ENCODE results near the gene EPG5.

EPG5 gene

DNA sequence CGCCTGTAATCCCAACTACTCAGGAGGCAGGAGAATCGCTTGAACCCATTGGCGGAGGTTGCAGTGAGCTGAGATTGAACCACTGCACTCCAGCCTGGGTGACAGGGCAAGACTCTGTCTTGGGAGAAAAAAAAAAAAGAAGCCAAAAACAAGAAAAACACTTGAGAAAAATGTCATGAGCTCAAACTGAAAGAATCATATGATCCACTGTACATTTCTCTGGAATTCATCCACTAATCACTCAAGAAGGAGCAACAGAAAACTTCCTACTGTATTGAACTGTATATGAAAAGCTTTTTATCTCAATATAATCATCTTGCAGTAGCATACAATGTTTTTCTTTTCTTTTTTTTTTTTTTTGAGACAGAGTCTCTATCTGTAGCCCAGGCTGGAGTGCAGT lies 40.4 kb downstream of the EPG5 start:
- in situ Hi-C loops (cut with MboI; ENCODE audit: low sequenced_read_pairs), result no loop called here

GRCh38 chr18:45926085-45926484 lies 41.0 kb downstream of the EPG5 start:
- in situ Hi-C loops (cut with MboI; ENCODE audit: low sequenced_read_pairs), result no loop called here

DNA sequence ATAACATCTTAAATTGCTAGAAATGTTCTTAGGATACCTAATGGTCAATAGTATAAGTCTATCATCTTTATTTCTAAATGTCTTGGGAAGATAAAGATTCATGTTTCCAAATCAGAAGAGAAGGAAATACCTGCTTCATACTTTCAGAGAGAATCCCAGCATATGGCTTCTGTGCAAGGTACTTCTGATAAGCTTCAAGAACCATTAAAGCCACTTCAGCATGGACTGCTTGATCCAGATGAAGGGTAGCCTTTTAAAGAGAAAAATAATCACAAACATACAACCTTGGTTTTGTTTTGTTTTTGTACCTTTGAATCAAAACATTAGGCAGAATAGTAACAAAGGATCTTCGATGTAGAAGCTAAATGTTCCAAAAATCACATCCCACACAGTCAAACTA lies 44.0 kb downstream of the EPG5 start:
- in situ Hi-C loops (cut with MboI; ENCODE audit: low sequenced_read_pairs), result no loop called here

GRCh38 chr18:45920367-45920766 lies 46.8 kb downstream of the EPG5 start:
- in situ Hi-C loops (cut with MboI; ENCODE audit: low sequenced_read_pairs), result no loop called here

DNA sequence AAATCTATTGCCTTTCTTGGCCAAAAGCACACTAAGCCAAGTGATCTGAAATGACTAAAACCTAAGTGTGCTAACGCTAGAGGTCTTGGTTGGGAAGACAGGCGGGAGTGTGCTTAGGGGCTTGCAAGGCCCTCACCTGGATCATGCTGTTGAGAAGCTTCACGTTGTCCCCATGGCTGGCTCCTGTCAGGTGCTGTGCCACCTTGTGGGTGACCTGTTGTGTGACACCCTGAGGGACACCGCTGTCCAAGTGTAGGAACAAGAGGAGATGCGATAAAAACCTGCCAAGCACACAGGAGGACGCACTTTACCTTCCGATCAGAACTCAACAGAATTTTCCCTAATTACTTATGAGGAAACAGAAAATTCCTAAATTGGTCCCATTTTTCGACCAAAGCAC lies 50.8 kb downstream of the EPG5 start:
- in situ Hi-C loops (cut with MboI; ENCODE audit: low sequenced_read_pairs), result no loop called here

DNA sequence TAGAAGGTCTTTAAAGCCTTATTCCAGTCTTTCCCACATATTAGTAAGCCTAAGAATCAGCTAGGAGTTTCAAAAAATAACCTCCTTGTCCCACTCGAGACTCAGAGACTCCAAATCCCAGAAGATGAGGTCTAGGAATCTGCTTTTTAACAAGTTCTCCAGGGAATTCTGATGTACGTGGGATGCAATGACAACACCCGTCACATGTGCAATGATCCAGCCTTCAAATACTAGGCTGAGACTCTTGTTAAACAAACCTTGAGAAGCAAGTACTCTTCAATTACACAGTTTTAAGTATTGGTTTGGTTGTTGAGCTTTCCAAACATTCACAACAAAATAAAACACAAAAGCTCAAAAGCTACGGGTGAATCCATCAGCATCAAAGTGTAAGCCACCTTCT lies 53.9 kb downstream of the EPG5 start:
- in situ Hi-C loops (cut with MboI; ENCODE audit: low sequenced_read_pairs), result no loop called here

- in situ Hi-C loops (cut with MboI; ENCODE audit: low sequenced_read_pairs), result no loop called here
Measured at GRCh38 chr18:45910405-45911023, 56.6 kb downstream of the EPG5 start.

DNA sequence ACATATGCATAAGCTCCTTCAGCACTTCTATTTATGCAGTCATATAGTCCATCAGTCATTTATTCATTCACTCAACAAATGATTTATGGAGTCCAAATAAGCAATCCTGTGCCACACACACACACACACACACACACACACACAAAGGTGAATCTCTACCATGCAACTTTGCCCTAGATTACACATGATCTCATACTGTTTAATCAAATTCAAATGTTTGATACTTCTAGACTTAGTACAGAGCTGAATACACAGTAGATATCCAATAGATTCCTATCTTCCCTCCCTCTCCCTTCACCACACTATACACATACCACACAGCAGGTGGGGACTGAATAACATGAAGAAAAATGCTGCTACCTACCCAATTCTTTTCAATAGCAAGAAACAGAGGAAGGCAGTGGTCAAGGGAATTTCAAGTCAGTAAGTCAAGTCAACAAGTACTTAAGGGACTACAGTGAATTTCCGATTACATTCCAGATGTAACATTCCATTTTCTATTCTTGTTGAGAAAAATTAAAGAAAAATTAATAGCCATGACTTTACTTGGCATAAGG lies 65.4 kb downstream of the EPG5 start:
- in situ Hi-C loops (cut with MboI; ENCODE audit: low sequenced_read_pairs), result no loop called here

DNA sequence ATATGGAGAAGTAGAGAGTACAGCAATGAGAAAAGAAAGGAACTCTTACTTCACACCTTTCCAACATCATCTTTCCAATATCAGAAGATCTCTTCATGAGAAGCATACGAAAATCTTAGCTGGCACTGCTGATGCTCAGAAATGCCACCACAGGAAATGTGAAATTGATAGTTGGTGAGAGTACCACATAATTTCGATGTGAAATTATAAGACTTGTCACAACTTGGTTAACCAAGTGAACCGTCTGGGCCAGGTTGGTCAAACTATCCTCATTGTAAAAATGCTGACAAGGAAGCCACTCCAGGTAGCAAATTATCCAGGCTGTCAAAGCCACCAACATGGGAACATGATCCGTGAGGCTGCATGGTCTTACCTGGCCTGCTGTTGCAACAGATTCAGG lies 66.5 kb downstream of the EPG5 start:
- in situ Hi-C loops (cut with MboI; ENCODE audit: low sequenced_read_pairs), result no loop called here

DNA sequence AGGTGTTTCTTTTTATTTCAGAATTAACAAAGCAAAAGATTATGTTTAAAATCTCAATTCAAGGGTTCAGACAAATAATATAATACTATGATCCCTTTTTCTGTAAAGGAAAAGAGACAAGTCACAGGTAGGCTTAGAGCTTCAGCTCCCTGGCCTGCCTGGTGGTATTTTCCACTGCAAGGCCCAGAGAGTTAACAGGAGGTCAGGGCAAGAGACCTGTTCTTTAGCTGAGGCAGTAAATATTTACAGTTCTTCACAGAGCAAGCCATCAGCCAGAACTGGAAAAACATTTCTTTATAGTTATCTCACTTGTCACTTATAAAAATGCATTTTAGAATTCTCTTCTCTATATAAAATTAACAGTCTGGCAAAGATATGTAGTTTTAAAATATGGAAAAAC lies 70.1 kb downstream of the EPG5 start:
- in situ Hi-C loops (cut with MboI; ENCODE audit: low sequenced_read_pairs), result no loop called here

DNA sequence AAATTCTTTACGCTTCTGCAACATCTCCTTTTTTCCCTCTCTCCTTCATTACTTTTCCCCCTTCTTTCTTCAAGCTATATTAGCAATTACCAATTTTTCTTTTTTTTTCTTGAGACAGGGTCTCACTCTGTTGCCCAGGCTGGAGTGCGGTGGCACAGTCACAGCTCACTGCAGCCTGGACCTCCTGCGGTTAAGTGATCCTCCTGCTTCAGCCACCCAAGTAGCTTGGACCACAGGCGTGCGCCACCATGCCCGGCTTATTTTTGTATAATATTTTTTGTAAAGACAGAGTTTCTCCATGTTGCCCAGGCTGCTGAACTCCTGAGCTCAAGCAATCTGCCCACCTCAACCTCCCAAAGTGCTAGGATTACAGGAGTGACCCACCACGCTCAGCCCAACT lies 70.7 kb downstream of the EPG5 start:
- in situ Hi-C loops (cut with MboI; ENCODE audit: low sequenced_read_pairs), result no loop called here

- in situ Hi-C loops (cut with MboI; ENCODE audit: low sequenced_read_pairs), result no loop called here
Measured at GRCh38 chr18:45895339-45895738, 71.8 kb downstream of the EPG5 start.

GRCh38 chr18:45894818-45895217 lies 72.3 kb downstream of the EPG5 start:
- in situ Hi-C loops (cut with MboI; ENCODE audit: low sequenced_read_pairs), result no loop called here

DNA sequence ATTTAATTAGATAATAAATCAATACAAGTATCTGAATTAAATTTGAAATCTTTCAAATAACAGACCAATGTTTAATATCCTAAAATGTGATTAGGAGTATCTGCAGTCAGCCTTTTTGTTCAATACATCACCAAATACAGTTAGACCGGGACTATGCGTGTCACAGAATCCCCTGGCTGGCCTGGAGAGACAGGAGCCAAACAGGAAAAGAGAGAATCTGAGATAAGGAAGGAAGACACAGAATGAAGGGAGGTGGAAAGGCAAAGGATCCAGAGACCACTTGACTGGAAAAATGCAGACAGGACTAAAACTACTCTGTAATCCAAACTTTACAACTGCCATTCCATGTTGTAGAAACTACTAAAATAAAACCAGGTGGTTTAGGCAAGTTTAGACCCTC lies 75.3 kb downstream of the EPG5 start:
- in situ Hi-C loops (cut with MboI; ENCODE audit: low sequenced_read_pairs), result no loop called here

DNA sequence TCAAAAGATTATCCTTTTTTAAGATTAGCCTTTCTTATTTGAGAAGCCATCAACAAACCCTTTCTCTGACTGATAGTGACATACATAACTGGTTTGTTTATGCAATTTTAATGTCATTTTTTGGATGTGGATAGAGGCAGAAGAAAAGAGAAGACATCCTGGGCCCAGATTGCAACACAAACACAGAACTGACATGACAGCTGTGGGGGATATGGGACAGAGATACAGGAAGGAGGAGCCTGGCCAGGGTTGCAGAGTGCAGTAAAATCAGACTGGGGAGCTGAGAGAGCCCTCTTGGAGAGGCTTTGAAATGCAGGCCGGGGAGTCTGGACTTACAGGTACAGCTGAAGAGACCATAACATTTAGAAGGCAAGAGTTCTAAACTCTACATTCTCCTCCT lies 76.5 kb downstream of the EPG5 start:
- in situ Hi-C loops (cut with MboI; ENCODE audit: low sequenced_read_pairs), result no loop called here

GRCh38 chr18:45889419-45890064 lies 77.6 kb downstream of the EPG5 start:
- in situ Hi-C loops (cut with MboI; ENCODE audit: low sequenced_read_pairs), result no loop called here

DNA sequence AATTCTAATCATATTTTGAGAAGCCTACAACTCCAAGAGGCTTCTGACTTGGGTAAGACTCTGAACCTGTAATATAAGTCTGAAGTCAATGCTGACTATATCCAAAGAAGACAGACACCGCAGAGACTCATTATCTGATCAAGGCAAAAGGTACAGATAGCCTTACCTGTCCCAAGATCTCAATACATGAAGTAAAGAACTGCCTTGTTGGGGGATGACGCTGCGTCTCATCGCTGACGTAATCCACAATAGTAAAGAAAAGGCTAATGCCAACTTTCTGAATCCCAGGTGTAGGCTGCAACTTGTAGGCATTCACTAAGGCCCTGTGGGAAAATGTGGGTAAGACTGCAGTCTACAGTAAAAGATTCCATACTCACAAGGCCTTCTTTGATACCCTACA lies 79.5 kb downstream of the EPG5 start:
- in situ Hi-C loops (cut with MboI; ENCODE audit: low sequenced_read_pairs), result no loop called here

DNA sequence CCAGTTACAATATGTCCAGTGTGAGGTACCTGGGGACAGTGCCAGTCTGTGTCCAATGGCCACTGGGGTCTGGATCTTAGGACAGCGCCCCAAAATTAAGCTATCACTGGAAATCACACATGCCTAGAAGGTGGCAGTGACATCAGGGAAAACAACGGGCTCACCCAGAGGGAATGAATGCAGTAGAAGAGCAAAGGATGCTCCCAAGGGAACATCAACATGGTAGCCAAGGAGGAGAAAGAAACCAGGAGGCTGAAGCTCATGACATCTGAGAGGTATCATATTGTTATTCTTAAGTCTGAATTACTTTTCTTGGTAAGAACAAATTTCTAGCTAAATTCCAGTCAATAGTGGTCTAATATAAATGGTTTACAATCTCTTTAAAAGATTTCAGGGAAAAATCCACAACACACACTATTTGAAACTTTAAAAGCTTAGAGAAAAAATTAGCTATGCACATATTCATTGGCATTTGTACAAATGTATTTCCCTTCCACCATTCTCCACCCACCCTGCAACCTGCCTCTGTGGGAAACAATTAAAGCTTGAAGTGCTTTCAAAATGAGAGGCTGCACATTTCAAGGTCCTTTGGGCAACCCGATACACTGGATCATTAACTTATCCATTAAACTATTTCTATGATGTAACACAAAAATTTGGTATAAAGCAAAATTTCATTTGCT lies 86.1 kb downstream of the EPG5 start:
- in situ Hi-C loops (cut with MboI; ENCODE audit: low sequenced_read_pairs), result no loop called here

- in situ Hi-C loops (cut with MboI; ENCODE audit: low sequenced_read_pairs), result no loop called here
Measured at GRCh38 chr18:45879681-45880655, 87.2 kb downstream of the EPG5 start.

GRCh38 chr18:45877403-45877802 lies 89.7 kb downstream of the EPG5 start:
- in situ Hi-C loops (cut with MboI; ENCODE audit: low sequenced_read_pairs), result no loop called here

GRCh38 chr18:45876161-45876560 lies 91.0 kb downstream of the EPG5 start:
- in situ Hi-C loops (cut with MboI; ENCODE audit: low sequenced_read_pairs), result no loop called here

Measured in hTERT RPE-1 (cell line).